HuH-7 (cell line): Measurements from ENCODE around the gene HDAC10.
A peak's percentile ranks its signal among the peaks of the same experiment; 100 is the strongest.

Experiments
- DNase-seq: peaks from one replicate; pipeline ENCODE4 v3.0.0; 2011; ENCODE audit warnings: low spot score

HDAC10 gene

GRCh38 chr22:50200461-50201190 lies 50.4 kb downstream of the HDAC10 start, which contains the start of gene SELENOO:
Gene SELENOO, plus strand, starts transcription at chr22:50201011. Its CDS starts 26 bp downstream, at chr22:50201037.
- peak; percentile 100 for DNase-seq

GRCh38 chr22:50199829-50200460 lies 51.1 kb downstream of the HDAC10 start:
- no peak for DNase-seq

- DNase-seq: no peak
Measured at GRCh38 chr22:50199251-50199721, 51.8 kb downstream of the HDAC10 start.

GRCh38 chr22:50198624-50199017 lies 52.4 kb downstream of the HDAC10 start:
- no peak for DNase-seq

GRCh38 chr22:50197856-50198623 lies 53.0 kb downstream of the HDAC10 start:
- DNase-seq: no peak

GRCh38 chr22:50197000-50197800 lies 53.9 kb downstream of the HDAC10 start:
- no peak for DNase-seq

DNA sequence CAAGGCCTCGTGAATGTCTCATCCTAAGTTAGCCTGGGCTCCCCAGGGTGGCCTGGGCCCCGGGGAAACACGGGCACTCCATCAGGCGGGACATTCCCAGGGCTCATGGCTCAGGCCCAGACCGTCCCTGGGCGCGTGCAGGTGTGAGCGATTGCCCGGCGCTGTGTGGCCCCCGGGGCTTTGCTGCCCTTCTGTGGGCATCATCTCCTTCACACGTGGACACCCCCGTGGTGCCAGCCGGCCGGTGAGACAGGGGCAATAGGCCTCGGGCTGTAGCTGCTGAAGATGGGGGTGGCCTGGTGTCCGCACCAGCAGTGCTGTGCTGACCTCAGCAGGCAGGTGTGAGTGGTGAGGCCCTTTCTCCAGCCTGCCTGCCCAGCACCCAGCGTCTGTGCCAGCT lies 54.8 kb downstream of the HDAC10 start:
- no peak for DNase-seq
